Astrocyte of the cerebellum (primary cell): ENCODE measurements around the gene ZSWIM8.

ENCODE experiments used
- DNase-seq: peaks from one replicate; pipeline ENCODE4 v3.0.0-alpha.2; 2011; ENCODE audit warnings: low read depth
- H3K4me3 ChIP-seq: 2 replicates; pipeline ENCODE4 v1.5.1; 2011; ENCODE audit warnings: mild to moderate bottlenecking, low read depth, low read length, moderate library complexity
- in situ Hi-C: cut with HindIII; loops from 2 replicates; pipeline ENCODE4 v1.10.0; 2017; ENCODE audit warnings: low sequenced_read_pairs
- TF ChIP-seq, protein P1 (sequence below): IDR thresholded peaks from 2 replicates; pipeline ENCODE4 v1.5.1; 2012; ENCODE audit warnings: low read length, low read depth, moderate library complexity, mild to moderate bottlenecking; ENCODE audit errors: missing control alignments

The ZSWIM8 gene

GRCh38 chr10:73762915-73763314 is 22.5 kb upstream of the ZSWIM8 start:
- TF ChIP-seq, protein P1, sequence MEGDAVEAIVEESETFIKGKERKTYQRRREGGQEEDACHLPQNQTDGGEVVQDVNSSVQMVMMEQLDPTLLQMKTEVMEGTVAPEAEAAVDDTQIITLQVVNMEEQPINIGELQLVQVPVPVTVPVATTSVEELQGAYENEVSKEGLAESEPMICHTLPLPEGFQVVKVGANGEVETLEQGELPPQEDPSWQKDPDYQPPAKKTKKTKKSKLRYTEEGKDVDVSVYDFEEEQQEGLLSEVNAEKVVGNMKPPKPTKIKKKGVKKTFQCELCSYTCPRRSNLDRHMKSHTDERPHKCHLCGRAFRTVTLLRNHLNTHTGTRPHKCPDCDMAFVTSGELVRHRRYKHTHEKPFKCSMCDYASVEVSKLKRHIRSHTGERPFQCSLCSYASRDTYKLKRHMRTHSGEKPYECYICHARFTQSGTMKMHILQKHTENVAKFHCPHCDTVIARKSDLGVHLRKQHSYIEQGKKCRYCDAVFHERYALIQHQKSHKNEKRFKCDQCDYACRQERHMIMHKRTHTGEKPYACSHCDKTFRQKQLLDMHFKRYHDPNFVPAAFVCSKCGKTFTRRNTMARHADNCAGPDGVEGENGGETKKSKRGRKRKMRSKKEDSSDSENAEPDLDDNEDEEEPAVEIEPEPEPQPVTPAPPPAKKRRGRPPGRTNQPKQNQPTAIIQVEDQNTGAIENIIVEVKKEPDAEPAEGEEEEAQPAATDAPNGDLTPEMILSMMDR, result no peak
- in situ Hi-C loops, result no loop called here
- no peak for DNase-seq
- no peak overlapping the region for H3K4me3 ChIP-seq

DNA sequence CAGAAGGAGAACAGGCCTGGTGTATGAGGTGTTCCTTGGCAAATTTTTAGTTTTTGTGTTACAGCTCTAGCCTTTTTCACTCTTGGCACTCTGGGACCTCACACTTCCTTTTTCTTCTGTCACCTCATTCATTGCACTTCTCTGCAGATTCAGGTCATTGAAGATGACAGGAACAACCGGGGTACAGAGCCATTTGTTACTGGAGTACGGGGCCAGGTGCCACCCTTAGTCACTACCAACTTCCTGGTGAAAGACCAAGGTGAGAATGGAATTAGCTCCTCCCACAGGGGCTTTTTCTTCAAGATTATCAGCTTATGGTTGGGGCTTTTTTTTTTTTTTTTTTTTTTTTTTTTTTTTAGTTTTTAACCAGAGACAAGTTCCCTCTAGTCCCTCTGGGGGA is 22.1 kb upstream of the ZSWIM8 start:
- in situ Hi-C loops, result no loop called here
- no peak overlapping the region for H3K4me3 ChIP-seq
- no peak for DNase-seq
- TF ChIP-seq, protein P1, result no peak

GRCh38 chr10:73765066-73765465 is 20.3 kb upstream of the ZSWIM8 start:
- no peak for DNase-seq
- TF ChIP-seq, protein P1, result no peak
- no peak overlapping the region for H3K4me3 ChIP-seq
- in situ Hi-C loops, result no loop called here

DNA sequence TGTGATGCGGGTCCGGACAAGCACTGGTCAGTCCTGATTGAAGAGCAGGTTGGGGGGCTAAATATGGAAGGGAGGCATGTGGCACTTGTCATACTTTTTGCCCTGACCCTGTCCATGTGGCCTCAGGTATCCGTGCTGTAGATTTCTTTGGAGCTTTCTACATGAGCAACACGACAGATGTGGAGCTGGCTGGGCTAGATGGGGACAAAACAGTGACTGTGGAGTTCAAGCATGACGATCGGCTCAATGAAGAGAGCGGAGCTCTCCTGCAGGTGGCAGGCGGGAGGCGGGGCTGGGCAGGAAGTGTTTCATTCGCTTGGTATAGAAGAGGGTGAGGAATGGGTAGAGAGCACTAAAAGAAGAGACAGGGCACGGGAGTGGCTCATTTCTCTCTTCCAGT is 16.5 kb upstream of the ZSWIM8 start:
- in situ Hi-C loops, result no loop called here
- no peak for DNase-seq
- TF ChIP-seq, protein P1, result no peak
- H3K4me3 ChIP-seq, result no peak overlapping the region

DNA sequence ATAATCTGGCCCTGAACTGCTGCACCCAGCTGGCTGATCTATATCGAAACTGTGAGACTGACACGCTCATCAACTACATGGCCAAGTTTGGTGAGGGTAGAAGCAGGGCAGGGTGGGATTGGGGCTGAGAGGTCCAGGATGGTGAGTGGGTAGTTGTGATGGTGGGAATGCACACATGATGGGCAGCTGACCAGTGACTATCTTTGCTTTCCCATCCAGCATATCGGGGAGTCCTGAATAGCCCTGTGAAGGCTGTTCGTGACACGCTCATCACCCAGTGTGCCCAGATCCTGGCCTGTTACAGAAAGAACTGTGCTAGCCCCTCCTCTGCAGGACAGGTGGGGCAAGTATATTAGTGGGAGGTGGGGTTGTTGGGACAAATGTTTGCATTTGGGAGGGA is 16.0 kb upstream of the ZSWIM8 start:
- no peak overlapping the region for H3K4me3 ChIP-seq
- in situ Hi-C loops, result no loop called here
- no peak for DNase-seq
- TF ChIP-seq, protein P1, result no peak

DNA sequence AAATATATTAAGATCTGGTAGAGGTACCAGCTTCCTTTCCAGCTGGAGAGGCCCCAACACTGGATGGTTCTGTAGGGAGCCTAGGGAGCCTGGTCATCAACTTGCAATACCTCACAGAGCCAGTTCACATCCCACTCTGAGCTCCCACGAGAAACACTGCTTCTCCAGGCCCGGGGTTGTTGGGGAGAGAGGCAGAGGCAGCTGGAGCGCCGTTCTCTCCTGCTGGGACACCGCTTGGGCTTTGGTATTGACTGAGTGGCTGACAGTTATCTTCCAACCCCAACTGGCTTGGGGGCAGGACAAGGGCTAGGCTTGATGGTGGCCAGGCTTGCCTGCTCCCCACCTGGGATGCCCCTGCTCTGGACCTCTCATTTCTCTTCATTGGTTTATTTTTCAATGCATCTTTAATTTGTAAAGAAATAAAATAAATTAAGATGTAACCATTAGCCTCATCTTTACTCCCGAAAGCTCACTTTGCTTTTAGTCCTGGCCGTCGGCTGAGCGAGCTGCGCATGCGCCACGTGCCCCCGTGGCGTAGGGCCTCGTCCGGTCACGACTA is 13.6 kb upstream of the ZSWIM8 start:
- TF ChIP-seq, protein P1, result no peak
- in situ Hi-C loops, result no loop called here
- peak overlapping the region; percentile 78 for H3K4me3 ChIP-seq
- peak; percentile 49 for DNase-seq
